WTC11 (cell line): ENCODE results near the gene BABAM2. TPM values are rescaled to one million over a fixed set of nuclear protein-coding genes. Genes with fewer than 3 reads are reported as not detected.

Experiments used
- ATAC-seq: fragments of 200-7000 bp; cut with Tn5 transposase; 2 replicates; pipeline ENCODE4 v1.10.0; 2021; ENCODE audit warnings: mild to moderate bottlenecking, moderate library complexity
- CTCF ChIA-PET: fragments of 300-600 bp; sonication (Branson Sonifier 250); formaldehyde crosslinking; loops from one replicate; lab custom pipeline; 2021; ENCODE audit warnings: antibody characterized with exemption; lab: Charles Lee
- POLR2A ChIA-PET: fragments of 350-600 bp; sonication (Branson Sonifier 250); formaldehyde crosslinking; loops from one replicate; lab custom pipeline; 2021; ENCODE audit warnings: antibody characterized with exemption; lab: Charles Lee
- DNase-seq: peaks from one replicate; pipeline ENCODE4 v3.0.0; 2021; ENCODE audit warnings: low spot score
- H3K27ac Mint-ChIP-seq: 2 replicates; pipeline ENCODE4 v1.8.0; 2021; ENCODE audit warnings: mixed read lengths
- H3K27me3 Mint-ChIP-seq: 2 replicates; pipeline ENCODE4 v1.8.0; 2021; ENCODE audit warnings: low read depth, mild to moderate bottlenecking, moderate library complexity, mixed read lengths
- H3K36me3 Mint-ChIP-seq: 2 replicates; pipeline ENCODE4 v1.8.0; 2021; ENCODE audit warnings: mixed read lengths
- H3K4me1 Mint-ChIP-seq: 2 replicates; pipeline ENCODE4 v1.8.0; 2022; ENCODE audit warnings: mixed read lengths
- H3K4me3 Mint-ChIP-seq: 2 replicates; pipeline ENCODE4 v1.8.0; 2021; ENCODE audit warnings: mild to moderate bottlenecking, moderate library complexity, mixed read lengths
- H3K9me3 Mint-ChIP-seq: 2 replicates; pipeline ENCODE4 v1.8.0; 2021; ENCODE audit warnings: mixed read lengths
- ATF1 ChIP-seq: sonication (generic); formaldehyde crosslinking; IDR thresholded peaks from 2 replicates; pipeline ENCODE4 v1.8.1; 2023; ENCODE audit warnings: mild to moderate bottlenecking, moderate library complexity, missing genetic modification reagents
- GABPB1 ChIP-seq: sonication (generic); formaldehyde crosslinking; IDR thresholded peaks from 2 replicates; pipeline ENCODE4 v1.8.1; 2023; ENCODE audit warnings: mild to moderate bottlenecking, missing genetic modification reagents
- GTF2I ChIP-seq: fragments of 250-450 bp; sonication (Bioruptor Pico); conservative IDR thresholded peaks from 2 replicates; pipeline ENCODE4 v1.4.0; 2021; ENCODE audit warnings: mild to moderate bottlenecking
- HMGA2 ChIP-seq: fragments of 250-450 bp; sonication (Bioruptor Pico); IDR thresholded peaks from 2 replicates; pipeline ENCODE4 v1.4.0; 2021; ENCODE audit warnings: mild to moderate bottlenecking, moderate library complexity
- JAZF1 ChIP-seq: fragments of 250-450 bp; sonication (Bioruptor Pico); IDR thresholded peaks from 2 replicates; pipeline ENCODE4 v1.9.0; 2021; ENCODE audit warnings: moderate library complexity, mild to moderate bottlenecking, inconsistent platforms
- NFATC4 ChIP-seq: fragments of 250-450 bp; sonication (Bioruptor Pico); IDR thresholded peaks from 2 replicates; pipeline ENCODE4 v1.9.0; 2021; ENCODE audit warnings: mild to moderate bottlenecking
- NR1H2 ChIP-seq: sonication (generic); formaldehyde crosslinking; IDR thresholded peaks from 2 replicates; pipeline ENCODE4 v1.9.0; 2021; ENCODE audit warnings: mild to moderate bottlenecking, moderate library complexity, missing genetic modification reagents
- SOX15 ChIP-seq: fragments of 250-450 bp; sonication (Bioruptor Pico); IDR thresholded peaks from 2 replicates; pipeline ENCODE4 v1.9.0; 2021; ENCODE audit warnings: mild to moderate bottlenecking
- TCF7 ChIP-seq: sonication (generic); formaldehyde crosslinking; IDR thresholded peaks from 2 replicates; pipeline ENCODE4 v1.8.0; 2022; ENCODE audit warnings: mild to moderate bottlenecking, low read depth, missing genetic modification reagents, moderate library complexity
- TEAD4 ChIP-seq: sonication (generic); formaldehyde crosslinking; IDR thresholded peaks from 2 replicates; pipeline ENCODE4 v1.8.0; 2022; ENCODE audit warnings: mild to moderate bottlenecking, missing genetic modification reagents
- ZNF121 ChIP-seq: sonication (generic); formaldehyde crosslinking; IDR thresholded peaks from 2 replicates; pipeline ENCODE4 v1.8.0; 2023; ENCODE audit warnings: missing genetic modification reagents
- ZNF232 ChIP-seq: sonication (generic); formaldehyde crosslinking; IDR thresholded peaks from 2 replicates; pipeline ENCODE4 v1.8.0; 2022; ENCODE audit warnings: mild to moderate bottlenecking, missing genetic modification reagents
- ZNF423 ChIP-seq: fragments of 250-450 bp; sonication (Bioruptor Pico); IDR thresholded peaks from 2 replicates; pipeline ENCODE4 v2.1.2; 2022; ENCODE audit warnings: mild to moderate bottlenecking, moderate library complexity
- total RNA-seq: library from RNA; stranded (reverse); gene quantifications from 3 replicates; pipeline ENCODE4 v1.2.3, GENCODE V29; 2021
- TF ChIP-seq, protein P1 (sequence below): sonication (generic); formaldehyde crosslinking; IDR thresholded peaks from 2 replicates; pipeline ENCODE4 v1.8.1; 2023; ENCODE audit warnings: mild to moderate bottlenecking, missing genetic modification reagents, borderline replicate concordance
- TF ChIP-seq, protein P2 (sequence below): sonication (generic); formaldehyde crosslinking; IDR thresholded peaks from 2 replicates; pipeline ENCODE4 v1.8.1; 2023; ENCODE audit warnings: mild to moderate bottlenecking, missing genetic modification reagents
- TF ChIP-seq, protein P3 (sequence below): sonication (generic); formaldehyde crosslinking; IDR thresholded peaks from 2 replicates; pipeline ENCODE4 v1.8.0; 2023; ENCODE audit warnings: missing genetic modification reagents
- TF ChIP-seq, protein P4 (sequence below): fragments of 250-450 bp; sonication (Bioruptor Pico); IDR thresholded peaks from 2 replicates; pipeline ENCODE4 v1.9.0; 2021; ENCODE audit warnings: moderate library complexity, mild to moderate bottlenecking, inconsistent platforms, borderline replicate concordance
- TF ChIP-seq, protein P5 (sequence below): fragments of 250-450 bp; sonication (Bioruptor Pico); IDR thresholded peaks from 2 replicates; pipeline ENCODE4 v2.1.2; 2022; ENCODE audit warnings: mild to moderate bottlenecking, moderate library complexity

BABAM2 gene
- total RNA-seq, 1 experiment from 2014 or later = 16.5 TPM

DNA sequence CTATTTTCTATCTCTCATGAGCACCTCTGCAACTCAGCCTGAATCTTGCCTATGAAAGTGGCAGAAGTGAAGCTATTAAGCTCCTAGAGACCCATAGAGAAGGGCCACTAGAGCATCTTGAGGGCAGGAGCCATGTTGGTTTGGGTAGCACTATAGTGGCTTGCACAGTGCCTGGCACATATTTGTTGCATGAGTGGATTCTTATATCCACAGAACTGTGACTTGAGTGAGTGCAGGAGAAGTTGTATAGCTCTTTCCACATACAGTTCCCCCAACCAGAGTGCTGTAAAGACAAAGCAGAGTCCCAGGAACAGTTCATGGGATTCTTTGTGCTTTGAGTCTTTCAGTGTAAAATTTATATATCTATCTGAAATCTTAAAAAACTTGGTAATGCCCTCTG lies 296.7 kb downstream of the BABAM2 start (continued):
- TF ChIP-seq, protein P1, sequence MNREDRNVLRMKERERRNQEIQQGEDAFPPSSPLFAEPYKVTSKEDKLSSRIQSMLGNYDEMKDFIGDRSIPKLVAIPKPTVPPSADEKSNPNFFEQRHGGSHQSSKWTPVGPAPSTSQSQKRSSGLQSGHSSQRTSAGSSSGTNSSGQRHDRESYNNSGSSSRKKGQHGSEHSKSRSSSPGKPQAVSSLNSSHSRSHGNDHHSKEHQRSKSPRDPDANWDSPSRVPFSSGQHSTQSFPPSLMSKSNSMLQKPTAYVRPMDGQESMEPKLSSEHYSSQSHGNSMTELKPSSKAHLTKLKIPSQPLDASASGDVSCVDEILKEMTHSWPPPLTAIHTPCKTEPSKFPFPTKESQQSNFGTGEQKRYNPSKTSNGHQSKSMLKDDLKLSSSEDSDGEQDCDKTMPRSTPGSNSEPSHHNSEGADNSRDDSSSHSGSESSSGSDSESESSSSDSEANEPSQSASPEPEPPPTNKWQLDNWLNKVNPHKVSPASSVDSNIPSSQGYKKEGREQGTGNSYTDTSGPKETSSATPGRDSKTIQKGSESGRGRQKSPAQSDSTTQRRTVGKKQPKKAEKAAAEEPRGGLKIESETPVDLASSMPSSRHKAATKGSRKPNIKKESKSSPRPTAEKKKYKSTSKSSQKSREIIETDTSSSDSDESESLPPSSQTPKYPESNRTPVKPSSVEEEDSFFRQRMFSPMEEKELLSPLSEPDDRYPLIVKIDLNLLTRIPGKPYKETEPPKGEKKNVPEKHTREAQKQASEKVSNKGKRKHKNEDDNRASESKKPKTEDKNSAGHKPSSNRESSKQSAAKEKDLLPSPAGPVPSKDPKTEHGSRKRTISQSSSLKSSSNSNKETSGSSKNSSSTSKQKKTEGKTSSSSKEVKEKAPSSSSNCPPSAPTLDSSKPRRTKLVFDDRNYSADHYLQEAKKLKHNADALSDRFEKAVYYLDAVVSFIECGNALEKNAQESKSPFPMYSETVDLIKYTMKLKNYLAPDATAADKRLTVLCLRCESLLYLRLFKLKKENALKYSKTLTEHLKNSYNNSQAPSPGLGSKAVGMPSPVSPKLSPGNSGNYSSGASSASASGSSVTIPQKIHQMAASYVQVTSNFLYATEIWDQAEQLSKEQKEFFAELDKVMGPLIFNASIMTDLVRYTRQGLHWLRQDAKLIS = no peak
- TF ChIP-seq JAZF1 (CRISPR knock-in tag) = no peak

DNA sequence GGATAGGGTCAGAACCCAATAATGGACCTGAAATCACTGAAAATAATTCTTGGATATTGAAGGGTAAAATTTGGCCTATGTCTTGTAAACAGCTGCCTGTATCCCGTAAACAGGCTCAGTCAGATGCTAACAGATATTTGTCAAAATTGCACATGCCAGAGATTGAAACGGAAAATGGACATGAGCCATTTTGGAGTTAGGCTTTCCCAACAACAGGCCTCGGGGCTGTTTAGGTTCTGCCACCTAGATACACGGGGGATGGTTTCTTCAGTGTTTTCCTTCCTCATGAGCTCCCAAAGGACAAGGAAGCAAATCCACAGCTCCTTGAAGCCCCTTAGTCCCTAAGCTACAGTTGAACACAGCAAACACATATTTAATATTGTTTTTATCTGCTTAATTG lies 297.9 kb downstream of the BABAM2 start:
- TF ChIP-seq, protein P2, sequence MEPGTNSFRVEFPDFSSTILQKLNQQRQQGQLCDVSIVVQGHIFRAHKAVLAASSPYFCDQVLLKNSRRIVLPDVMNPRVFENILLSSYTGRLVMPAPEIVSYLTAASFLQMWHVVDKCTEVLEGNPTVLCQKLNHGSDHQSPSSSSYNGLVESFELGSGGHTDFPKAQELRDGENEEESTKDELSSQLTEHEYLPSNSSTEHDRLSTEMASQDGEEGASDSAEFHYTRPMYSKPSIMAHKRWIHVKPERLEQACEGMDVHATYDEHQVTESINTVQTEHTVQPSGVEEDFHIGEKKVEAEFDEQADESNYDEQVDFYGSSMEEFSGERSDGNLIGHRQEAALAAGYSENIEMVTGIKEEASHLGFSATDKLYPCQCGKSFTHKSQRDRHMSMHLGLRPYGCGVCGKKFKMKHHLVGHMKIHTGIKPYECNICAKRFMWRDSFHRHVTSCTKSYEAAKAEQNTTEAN (CRISPR knock-in tag) = no peak
- no peak for TF ChIP-seq NR1H2
- H3K4me1 Mint-ChIP-seq = no peaks in the 10 kb centered on the region
- CTCF ChIA-PET = no interaction called here

DNA sequence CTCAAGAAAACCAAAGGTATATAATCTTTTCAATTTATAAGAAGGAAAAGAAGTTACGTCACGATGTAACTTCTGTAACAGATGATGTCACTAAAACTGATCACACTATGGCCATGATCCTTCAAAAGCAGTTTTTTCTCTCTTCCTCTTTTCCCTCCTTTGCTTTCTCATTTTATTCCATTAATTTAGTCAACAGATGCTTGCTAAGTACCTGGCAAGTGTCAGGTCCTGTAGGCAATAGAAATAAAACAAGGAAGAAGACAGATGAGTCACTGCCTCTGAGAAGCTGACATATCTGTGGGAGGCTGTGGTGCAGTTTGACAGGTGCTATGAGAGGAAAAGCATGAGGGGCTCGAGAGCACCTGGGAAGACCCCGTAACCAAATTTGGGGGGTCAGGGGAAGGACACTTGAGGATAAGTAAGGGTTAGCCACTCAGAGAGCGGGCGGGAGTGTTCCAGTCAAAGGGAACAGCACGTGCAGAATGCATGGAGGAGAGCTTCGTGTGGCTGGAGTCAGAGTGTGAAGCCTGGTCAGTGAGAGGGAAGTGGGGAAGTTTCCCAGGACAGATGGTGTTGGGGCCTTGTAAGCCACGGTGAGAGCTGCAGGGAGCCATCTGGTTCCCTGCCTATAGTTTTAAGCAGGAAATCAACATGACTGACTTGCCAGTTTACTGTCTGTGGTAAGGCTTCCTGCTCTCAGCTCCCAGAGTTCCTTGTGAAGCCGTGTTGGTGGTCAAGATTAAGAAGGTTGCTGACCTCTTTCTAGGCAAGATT lies 303.3 kb downstream of the BABAM2 start:
- H3K36me3 Mint-ChIP-seq = no peaks in the 10 kb centered on the region
- ATAC-seq (no peak), DNase-seq (no peak)
- TF ChIP-seq HMGA2 (no peak), GTF2I (no peak), TCF7 (no peak), SOX15 (no peak), ZNF423 (CRISPR knock-in tag) (no peak), TEAD4 (CRISPR knock-in tag) (no peak), ATF1 (CRISPR knock-in tag) (no peak), ZNF121 (CRISPR knock-in tag) (no peak), NFATC4 (CRISPR knock-in tag) (no peak), GABPB1 (no peak), ZNF232 (CRISPR knock-in tag) (no peak)
- TF ChIP-seq, protein P3, sequence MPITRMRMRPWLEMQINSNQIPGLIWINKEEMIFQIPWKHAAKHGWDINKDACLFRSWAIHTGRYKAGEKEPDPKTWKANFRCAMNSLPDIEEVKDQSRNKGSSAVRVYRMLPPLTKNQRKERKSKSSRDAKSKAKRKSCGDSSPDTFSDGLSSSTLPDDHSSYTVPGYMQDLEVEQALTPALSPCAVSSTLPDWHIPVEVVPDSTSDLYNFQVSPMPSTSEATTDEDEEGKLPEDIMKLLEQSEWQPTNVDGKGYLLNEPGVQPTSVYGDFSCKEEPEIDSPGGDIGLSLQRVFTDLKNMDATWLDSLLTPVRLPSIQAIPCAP (CRISPR knock-in tag) = no peak
- TF ChIP-seq, protein P2 (CRISPR knock-in tag) = no peak
- TF ChIP-seq, protein P4, sequence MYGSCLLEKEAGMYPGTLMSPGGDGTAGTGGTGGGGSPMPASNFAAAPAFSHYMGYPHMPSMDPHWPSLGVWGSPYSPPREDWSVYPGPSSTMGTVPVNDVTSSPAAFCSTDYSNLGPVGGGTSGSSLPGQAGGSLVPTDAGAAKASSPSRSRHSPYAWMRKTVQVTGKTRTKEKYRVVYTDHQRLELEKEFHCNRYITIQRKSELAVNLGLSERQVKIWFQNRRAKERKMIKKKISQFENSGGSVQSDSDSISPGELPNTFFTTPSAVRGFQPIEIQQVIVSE (CRISPR knock-in tag) = no peak
- TF ChIP-seq, protein P5, sequence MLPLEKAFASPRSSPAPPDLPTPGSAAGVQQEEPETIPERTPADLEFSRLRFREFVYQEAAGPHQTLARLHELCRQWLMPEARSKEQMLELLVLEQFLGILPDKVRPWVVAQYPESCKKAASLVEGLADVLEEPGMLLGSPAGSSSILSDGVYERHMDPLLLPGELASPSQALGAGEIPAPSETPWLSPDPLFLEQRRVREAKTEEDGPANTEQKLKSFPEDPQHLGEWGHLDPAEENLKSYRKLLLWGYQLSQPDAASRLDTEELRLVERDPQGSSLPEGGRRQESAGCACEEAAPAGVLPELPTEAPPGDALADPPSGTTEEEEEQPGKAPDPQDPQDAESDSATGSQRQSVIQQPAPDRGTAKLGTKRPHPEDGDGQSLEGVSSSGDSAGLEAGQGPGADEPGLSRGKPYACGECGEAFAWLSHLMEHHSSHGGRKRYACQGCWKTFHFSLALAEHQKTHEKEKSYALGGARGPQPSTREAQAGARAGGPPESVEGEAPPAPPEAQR (CRISPR knock-in tag) = no peak
- H3K4me1 Mint-ChIP-seq = no peaks in the 10 kb centered on the region
- H3K9me3 Mint-ChIP-seq = peaks cover 3% of the 10 kb centered on the region; the same call in 1 of the 2 replicates
- CTCF ChIA-PET = no interaction called here
- no peak overlapping the region for H3K4me3 Mint-ChIP-seq
- no peak overlapping the region for H3K27ac Mint-ChIP-seq
- no peaks in the 10 kb centered on the region for H3K27me3 Mint-ChIP-seq
- POLR2A ChIA-PET = no interaction called here

More for the DNA sequence above, 297.9 kb downstream of the BABAM2 start:
- DNase-seq (no peak), ATAC-seq (no peak)
- POLR2A ChIA-PET = no interaction called here
- Mint-ChIP-seq H3K27me3 (no peaks in the 10 kb centered on the region), H3K27ac (no peak overlapping the region), H3K9me3 (peaks cover 9% of the 10 kb centered on the region; the same call in 1 of the 2 replicates), H3K36me3 (no peaks in the 10 kb centered on the region), H3K4me3 (no peak overlapping the region)
